Measurements from ENCODE around the gene HRC.

DNA sequence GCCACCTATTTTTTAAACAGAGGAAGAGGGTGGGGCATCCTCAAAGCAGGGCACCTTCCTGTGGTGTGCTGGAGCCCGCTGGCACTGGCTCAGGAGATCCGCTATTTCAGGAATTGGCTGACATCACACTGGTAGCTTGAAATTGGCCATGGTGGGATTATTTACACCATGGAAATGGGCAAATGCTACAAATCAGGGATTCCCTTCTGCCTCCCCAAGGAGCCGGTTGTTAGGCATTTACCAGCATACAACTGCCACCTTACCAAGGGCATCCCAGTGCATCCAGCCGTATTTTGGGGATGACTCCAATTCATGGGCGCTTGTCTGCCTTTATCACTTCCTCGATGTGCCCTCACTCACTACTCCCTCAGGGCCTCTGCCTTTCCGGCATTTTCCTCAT is 14.2 kb downstream of the HRC start:
- TF ChIP-seq, protein P1, sequence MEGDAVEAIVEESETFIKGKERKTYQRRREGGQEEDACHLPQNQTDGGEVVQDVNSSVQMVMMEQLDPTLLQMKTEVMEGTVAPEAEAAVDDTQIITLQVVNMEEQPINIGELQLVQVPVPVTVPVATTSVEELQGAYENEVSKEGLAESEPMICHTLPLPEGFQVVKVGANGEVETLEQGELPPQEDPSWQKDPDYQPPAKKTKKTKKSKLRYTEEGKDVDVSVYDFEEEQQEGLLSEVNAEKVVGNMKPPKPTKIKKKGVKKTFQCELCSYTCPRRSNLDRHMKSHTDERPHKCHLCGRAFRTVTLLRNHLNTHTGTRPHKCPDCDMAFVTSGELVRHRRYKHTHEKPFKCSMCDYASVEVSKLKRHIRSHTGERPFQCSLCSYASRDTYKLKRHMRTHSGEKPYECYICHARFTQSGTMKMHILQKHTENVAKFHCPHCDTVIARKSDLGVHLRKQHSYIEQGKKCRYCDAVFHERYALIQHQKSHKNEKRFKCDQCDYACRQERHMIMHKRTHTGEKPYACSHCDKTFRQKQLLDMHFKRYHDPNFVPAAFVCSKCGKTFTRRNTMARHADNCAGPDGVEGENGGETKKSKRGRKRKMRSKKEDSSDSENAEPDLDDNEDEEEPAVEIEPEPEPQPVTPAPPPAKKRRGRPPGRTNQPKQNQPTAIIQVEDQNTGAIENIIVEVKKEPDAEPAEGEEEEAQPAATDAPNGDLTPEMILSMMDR (IDR thresholded peaks at IDR 0.05), result no peak
- TF ChIP-seq POLR2A (IDR thresholded peaks at IDR 0.05) (no peak), EP300 (IDR thresholded peaks at IDR 0.05) (no peak)

All from stomach (tissue), 4 donors.